GM12875 (cell line): Measurements from ENCODE around the gene UMAD1.

Source experiments
- H3K4me3 ChIP-seq: one replicate; pipeline ENCODE4 v1.5.1; 2011; ENCODE audit warnings: low read depth, low read length, control low read depth
- TF ChIP-seq, protein P1 (sequence below): IDR thresholded peaks from 2 replicates; pipeline ENCODE4 v1.5.1; 2011; ENCODE audit warnings: low read depth, mild to moderate bottlenecking, control low read depth, inconsistent platforms, low read length, moderate library complexity, borderline replicate concordance; ENCODE audit not compliant: insufficient read depth

The UMAD1 gene

DNA sequence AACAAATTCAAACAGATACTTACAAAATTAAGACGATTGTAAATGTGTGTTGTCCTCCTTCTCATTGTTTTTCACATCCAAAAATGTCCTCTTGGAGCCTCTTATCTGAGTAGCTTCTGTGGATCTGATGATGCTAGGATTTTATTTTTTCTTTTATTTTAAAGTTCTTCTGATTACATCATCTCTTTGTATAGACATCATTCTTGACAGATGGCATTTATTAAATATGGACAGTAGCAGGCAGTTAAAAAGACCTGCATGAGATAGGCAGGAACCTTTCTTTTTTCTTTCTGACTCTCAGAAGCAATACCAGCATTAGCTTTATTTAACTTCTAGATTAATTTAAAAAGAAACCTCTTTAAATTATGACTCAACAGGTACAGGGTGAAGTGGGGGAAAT, 77.9 kb downstream of the UMAD1 start, which contains the start of gene RPA3:
Gene RPA3, minus strand, starts transcription at position 116 of the 400 bp plus-strand sequence. CDS start 78,189 bp downstream, outside the sequence.
- TF ChIP-seq, protein P1, sequence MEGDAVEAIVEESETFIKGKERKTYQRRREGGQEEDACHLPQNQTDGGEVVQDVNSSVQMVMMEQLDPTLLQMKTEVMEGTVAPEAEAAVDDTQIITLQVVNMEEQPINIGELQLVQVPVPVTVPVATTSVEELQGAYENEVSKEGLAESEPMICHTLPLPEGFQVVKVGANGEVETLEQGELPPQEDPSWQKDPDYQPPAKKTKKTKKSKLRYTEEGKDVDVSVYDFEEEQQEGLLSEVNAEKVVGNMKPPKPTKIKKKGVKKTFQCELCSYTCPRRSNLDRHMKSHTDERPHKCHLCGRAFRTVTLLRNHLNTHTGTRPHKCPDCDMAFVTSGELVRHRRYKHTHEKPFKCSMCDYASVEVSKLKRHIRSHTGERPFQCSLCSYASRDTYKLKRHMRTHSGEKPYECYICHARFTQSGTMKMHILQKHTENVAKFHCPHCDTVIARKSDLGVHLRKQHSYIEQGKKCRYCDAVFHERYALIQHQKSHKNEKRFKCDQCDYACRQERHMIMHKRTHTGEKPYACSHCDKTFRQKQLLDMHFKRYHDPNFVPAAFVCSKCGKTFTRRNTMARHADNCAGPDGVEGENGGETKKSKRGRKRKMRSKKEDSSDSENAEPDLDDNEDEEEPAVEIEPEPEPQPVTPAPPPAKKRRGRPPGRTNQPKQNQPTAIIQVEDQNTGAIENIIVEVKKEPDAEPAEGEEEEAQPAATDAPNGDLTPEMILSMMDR: no peak

DNA sequence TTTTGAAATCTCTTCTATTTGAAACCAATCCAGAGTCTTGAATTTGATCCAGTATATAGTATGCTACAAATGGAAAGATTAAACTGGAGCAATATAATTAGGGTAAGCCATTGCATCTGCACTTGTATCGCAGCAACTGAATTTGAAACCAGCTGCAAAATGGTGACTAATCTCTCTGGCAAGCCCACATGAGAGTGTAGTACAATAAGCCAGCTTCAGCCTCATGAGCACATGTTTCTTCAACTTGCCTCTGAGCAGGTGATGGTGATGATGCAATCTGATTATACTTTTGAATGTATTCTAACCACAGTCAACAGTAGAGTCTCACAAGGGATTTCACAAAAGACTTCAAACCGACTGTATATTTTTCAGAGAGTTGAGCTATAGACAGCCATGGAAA, 78.7 kb downstream of the UMAD1 start:
- TF ChIP-seq, protein P1: no peak
- H3K4me3 ChIP-seq: no peak overlapping the region

More for the DNA sequence above, 77.9 kb downstream of the UMAD1 start, which contains the start of gene RPA3:
- H3K4me3 ChIP-seq: no peak within 1 kb of the TSS

DNA sequence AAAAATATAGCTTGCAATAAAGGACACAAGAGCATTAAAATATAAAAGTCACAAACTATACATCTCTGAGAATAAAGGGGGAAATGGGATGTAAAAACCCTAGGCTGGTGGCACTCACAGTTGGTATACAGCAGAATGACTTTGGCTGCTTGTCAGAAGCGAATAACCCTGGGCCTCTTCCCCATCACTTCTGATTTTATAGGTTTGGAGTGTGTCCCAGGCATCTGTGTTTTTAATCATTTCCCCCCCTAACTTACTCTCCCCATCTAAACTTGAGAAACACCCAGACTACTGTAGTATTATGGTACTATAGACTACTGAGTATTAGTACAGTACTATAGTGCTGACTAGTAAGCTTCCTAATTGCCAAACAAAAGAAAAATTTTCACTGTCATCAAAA, 79.6 kb downstream of the UMAD1 start:
- no peak overlapping the region for H3K4me3 ChIP-seq
- TF ChIP-seq, protein P1: no peak

DNA sequence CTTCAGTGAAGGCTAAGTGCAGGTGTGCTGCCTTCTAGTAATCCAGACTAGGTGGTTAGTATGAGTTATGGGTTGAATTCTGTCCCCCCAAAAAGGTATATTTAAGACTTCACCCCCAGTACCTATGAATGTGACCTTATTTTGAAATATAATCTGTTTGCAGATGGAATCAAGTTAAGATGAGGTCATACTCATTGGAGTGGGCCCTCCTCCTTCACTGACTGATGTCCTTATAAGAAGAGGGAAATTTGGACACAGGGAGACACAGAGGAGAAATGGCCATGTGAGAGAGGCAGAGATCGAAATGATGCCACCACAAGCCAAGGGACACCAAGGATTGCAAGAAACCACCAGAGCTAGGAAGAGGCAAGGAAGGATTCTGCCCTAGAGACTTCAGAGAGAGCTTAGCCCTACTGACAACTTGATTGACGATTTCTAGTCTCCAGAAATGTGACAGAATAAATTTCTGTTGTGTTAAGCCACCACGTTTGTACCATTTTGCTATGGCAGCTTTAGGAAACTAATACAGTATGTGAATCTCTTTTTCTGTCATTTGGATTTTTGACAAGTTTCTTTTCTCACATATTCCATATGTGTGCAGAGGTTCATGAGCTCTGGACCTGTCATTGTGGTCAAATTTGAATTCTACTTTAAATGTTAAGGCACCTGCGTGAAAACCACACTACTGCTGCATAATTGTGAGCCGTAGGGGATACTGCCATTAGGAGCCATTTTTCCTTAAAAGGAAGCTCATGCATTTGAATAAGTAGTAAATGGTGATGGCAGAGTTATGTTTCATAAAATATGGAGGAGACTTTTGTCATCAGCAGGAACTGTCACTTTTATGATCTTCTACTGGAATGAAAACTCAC, 80.4 kb downstream of the UMAD1 start:
- TF ChIP-seq, protein P1: no peak
- no peak overlapping the region for H3K4me3 ChIP-seq

DNA sequence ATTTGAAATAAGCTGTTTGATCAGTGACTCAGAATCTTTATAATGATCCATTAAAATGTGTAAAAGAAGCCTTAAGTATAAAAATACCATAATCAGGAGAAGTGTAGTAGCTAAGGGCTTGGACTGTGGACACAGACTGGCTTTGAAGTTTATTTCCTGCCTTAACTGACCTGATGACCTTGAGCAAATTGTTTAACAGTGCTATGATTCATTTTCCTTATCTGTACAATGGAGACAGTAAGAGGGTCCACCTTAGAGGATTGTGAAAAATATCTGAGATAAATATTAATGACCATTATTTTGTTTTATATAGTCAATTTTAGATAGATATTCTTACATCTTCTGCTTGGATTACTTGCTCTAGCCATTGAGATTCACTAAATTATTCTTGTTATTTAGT, 91.2 kb downstream of the UMAD1 start:
- TF ChIP-seq, protein P1: no peak
- no peak overlapping the region for H3K4me3 ChIP-seq

DNA sequence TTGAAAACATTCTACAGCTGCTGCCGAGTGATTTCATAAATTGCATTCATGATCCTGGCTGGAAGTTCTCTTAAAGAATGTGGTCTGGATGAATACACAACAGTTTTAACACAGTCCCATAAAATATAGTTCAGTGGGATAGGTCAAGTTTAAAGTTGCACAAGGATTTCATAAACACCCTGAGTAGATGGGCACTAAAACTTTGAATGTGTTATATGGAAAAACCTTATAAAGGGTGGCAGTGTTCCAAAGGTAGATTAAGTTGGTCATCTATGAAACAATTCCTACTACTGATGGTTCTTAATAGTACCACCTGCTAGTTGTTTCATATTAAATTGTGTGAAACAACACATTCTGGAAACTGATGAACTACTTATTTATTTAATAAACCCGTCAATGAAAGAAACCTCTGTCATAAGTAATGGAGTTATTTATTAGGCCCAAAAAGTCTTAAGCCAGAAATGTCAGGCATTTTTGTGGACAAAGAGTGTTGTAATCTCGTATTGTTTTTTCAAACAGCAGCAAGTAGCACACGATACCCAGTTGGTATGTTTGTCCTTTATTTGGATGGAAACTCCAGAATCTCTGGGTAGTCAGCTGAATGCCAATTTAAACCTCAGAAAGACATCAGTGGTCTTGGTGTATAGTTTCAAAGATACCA, 92.2 kb downstream of the UMAD1 start:
- H3K4me3 ChIP-seq: no peak overlapping the region

More for the DNA sequence above, 92.2 kb downstream of the UMAD1 start:
- TF ChIP-seq, protein P1: no peak
